Stimulated activated memory B cell treated with anti-CD40 and anti-IgM and Interleukin-4, amounts not matched to agents 10 μg/mL and 1 μg/mL and 100 μg/mL, for 72 hours (primary cell): ENCODE data around the gene VEPH1.

ENCODE experiments used
- ATAC-seq: fragments of 150-1000 bp; cut with Tn5 transposase; 2 replicates; pipeline ENCODE4 v1.10.0; 2021
- H3K27ac Mint-ChIP-seq: one replicate; pipeline ENCODE4 v1.8.0; 2022; ENCODE audit warnings: mild to moderate bottlenecking, mixed read lengths
- H3K27me3 Mint-ChIP-seq: one replicate; pipeline ENCODE4 v1.8.0; 2022; ENCODE audit warnings: mixed read lengths
- H3K36me3 Mint-ChIP-seq: one replicate; pipeline ENCODE4 v1.8.0; 2022; ENCODE audit warnings: mixed read lengths
- H3K4me1 Mint-ChIP-seq: one replicate; pipeline ENCODE4 v1.8.0; 2022; ENCODE audit warnings: mixed read lengths
- H3K4me3 Mint-ChIP-seq: one replicate; pipeline ENCODE4 v1.8.0; 2022; ENCODE audit warnings: mild to moderate bottlenecking, moderate library complexity, mixed read lengths
- H3K9me3 Mint-ChIP-seq: one replicate; pipeline ENCODE4 v1.8.0; 2022; ENCODE audit warnings: mixed read lengths

Gene VEPH1

GRCh38 chr3:157226173-157226847 lies 276.9 kb downstream of the VEPH1 start:
- H3K27me3 Mint-ChIP-seq: no peaks in the 10 kb centered on the region
- H3K36me3 Mint-ChIP-seq: no peaks in the 10 kb centered on the region
- no peak for ATAC-seq
- H3K4me3 Mint-ChIP-seq: no peak overlapping the region
- H3K9me3 Mint-ChIP-seq: no peaks in the 10 kb centered on the region
- H3K4me1 Mint-ChIP-seq: peaks cover 5% of the 10 kb centered on the region
- H3K27ac Mint-ChIP-seq: no peak overlapping the region

DNA sequence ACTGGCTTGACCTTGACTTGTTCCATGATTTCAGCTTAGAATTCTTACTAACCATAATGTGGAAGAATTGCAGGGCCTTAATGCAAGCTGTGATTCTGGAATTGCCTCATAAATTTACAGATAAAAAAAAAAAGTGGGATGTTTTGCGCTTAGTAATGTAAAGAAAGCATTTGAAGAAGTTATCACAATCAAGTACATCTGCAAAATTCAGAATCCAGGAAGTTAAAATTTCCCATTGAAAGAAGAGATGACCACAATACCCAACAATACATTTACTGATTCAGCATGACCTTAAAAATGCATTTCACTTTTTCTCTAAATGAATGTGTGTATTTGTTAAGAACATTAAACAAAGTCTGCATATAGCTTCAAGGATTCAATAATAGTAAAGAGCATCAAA lies 278.2 kb downstream of the VEPH1 start:
- Mint-ChIP-seq H3K36me3 (no peaks in the 10 kb centered on the region), H3K9me3 (no peaks in the 10 kb centered on the region), H3K27me3 (no peaks in the 10 kb centered on the region), H3K4me1 (peaks cover 5% of the 10 kb centered on the region), H3K27ac (no peak overlapping the region), H3K4me3 (no peak overlapping the region)
- ATAC-seq: no peak

DNA sequence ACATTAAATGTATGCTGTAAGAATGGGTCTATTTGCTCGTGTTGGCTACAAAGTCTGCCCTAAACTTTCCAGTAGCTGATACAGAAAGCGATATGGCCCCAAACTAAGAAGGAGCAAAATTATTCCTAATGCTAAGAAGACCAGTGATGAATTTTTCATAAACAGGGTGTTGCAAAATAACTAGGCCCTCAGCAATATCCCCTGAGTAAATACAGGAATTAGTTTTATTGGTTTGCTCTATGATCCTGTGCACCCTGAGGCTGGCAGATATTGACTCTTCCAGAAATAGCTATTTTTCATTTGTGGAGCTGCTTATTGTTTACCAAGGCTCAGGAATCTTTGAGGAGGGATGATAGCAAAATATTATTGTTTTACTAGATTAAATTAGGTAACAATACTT lies 282.3 kb downstream of the VEPH1 start:
- ATAC-seq: no peak
- H3K4me3 Mint-ChIP-seq: no peak overlapping the region
- H3K36me3 Mint-ChIP-seq: no peaks in the 10 kb centered on the region
- H3K9me3 Mint-ChIP-seq: no peaks in the 10 kb centered on the region
- H3K4me1 Mint-ChIP-seq: peaks cover 1% of the 10 kb centered on the region
- H3K27me3 Mint-ChIP-seq: no peaks in the 10 kb centered on the region
- no peak overlapping the region for H3K27ac Mint-ChIP-seq

DNA sequence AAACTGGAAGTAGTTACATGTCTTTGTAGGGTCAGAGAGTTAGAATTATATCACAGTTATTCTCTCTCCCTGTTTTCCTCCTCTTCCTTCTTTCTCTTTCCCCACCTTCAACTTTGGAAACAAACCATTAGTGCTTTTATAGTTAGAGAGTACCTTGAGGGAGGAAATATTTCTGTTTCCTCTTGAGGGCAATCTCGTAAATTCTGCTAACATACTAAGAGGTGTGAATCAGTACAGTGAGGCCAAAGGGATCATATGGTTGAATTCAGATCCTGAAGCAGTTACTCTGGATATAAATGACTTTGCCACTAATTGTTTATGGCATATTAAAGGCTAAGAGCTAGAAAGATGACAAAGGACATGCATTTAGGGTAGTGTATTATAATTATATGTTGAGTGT lies 283.0 kb downstream of the VEPH1 start:
- no peaks in the 10 kb centered on the region for H3K36me3 Mint-ChIP-seq
- H3K27ac Mint-ChIP-seq: no peak overlapping the region
- no peaks in the 10 kb centered on the region for H3K4me1 Mint-ChIP-seq
- no peak overlapping the region for H3K4me3 Mint-ChIP-seq
- no peaks in the 10 kb centered on the region for H3K9me3 Mint-ChIP-seq
- no peaks in the 10 kb centered on the region for H3K27me3 Mint-ChIP-seq
- no peak for ATAC-seq

DNA sequence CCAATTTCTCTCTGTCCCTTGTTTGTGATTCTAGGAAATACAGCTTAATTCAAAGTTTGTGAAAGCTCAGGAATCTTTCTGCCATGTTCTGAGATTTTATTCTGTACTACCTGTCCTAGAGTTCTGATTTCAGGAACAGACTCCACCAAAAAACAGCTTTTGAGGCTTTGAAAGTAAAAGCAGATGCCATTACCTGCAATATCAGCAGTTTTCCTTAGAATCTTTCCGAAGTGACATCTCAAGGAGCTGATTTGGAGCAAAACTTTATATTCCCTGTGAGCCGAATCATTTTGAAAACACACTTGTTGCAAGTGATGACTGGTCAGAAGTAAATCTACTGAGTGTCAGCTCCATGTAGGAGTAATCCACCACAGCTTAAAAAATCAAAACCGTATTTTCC lies 284.0 kb downstream of the VEPH1 start:
- Mint-ChIP-seq H3K4me3 (no peak overlapping the region), H3K4me1 (no peaks in the 10 kb centered on the region), H3K27ac (no peak overlapping the region), H3K27me3 (no peaks in the 10 kb centered on the region), H3K9me3 (no peaks in the 10 kb centered on the region), H3K36me3 (no peaks in the 10 kb centered on the region)
- no peak for ATAC-seq
